Measurements from ENCODE around the gene CDH13.

The CDH13 gene

DNA sequence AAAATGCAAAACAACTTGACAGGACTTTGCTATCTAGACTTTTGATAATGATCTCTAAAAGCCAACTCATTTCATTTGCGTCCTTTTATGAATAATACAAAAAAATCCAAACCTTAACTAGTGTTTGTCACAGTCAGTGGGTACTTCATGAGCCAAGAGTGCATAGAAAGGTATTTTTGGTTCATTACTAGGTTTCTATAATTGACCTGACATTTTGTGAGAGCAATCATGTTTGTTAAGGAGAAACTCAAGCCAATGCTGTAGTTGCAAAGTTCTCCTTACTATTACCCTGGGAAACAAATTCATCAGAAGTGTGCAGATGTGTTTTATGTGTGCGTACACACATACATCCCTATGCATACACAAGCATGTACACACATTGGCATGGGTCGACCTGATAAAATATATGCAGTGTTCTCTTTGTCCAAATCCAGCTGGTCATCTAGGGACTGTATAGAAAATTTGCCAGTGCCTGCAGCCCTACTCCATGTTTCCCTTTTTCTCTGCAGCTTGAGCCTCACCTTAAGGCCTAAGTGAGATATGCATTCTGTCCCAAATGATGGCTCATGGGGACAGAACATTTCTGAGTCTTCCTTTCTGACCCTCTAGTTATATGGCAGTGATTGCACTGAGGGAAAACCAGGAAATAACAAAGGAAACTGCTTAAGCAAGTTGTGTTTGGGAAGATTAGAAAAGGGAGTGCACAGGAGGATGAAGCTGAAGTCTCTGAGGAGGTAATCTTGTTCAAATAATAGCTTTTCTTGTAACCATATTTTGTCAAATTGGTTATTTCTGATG lies 128.1 kb downstream of the CDH13 start:
- POLR2A ChIA-PET = no interaction called here
- TF ChIP-seq, protein P1, sequence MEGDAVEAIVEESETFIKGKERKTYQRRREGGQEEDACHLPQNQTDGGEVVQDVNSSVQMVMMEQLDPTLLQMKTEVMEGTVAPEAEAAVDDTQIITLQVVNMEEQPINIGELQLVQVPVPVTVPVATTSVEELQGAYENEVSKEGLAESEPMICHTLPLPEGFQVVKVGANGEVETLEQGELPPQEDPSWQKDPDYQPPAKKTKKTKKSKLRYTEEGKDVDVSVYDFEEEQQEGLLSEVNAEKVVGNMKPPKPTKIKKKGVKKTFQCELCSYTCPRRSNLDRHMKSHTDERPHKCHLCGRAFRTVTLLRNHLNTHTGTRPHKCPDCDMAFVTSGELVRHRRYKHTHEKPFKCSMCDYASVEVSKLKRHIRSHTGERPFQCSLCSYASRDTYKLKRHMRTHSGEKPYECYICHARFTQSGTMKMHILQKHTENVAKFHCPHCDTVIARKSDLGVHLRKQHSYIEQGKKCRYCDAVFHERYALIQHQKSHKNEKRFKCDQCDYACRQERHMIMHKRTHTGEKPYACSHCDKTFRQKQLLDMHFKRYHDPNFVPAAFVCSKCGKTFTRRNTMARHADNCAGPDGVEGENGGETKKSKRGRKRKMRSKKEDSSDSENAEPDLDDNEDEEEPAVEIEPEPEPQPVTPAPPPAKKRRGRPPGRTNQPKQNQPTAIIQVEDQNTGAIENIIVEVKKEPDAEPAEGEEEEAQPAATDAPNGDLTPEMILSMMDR (IDR thresholded peaks at IDR 0.05; ENCODE audit: control extremely low read depth, extremely low read depth, low read depth, missing control alignments) = no peak
- CTCF ChIA-PET = interaction anchor here (0.7 to 1.1 kb wide), 3 partner anchors 10 to 116 kb away, joined by 3 read pairs; no protein-coding TSS in a partner anchor
- no peak for DNase-seq (ENCODE audit: extremely low spot score)

DNA sequence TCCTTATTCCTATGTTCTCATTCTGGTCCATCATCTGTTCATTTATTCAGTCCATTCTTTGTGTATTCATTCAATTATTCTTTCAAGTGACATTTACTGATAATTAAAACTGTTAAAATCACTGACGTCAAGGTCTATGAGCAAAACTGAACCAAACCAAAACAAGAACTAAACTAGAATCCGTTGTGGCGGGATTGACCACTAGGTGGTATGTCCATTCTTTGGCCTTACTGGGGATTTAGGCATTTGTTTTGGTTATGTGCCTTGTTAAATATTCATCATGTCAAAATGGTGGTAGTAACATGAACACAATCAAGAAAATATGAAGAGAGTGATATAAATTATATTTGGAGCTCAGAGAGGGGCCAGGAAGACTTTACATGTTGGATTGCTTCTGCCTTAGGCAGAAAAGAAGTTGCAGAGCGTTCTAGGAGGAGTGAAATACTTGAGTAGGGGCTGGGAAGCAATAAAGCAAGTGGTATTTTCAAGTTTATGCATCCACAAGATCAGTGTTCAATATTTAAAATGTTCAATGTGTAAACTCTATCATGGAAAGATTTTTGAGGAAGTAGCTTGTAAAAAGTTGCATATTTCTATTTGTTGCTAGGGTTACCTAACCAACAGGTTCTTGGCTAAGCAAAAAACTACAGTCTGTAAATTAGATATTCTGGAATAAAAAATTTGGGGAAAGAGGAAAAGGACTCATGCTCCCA lies 129.0 kb downstream of the CDH13 start:
- DNase-seq (ENCODE audit: extremely low spot score) = no peak
- TF ChIP-seq, protein P1 (IDR thresholded peaks at IDR 0.05; ENCODE audit: control extremely low read depth, extremely low read depth, low read depth, missing control alignments) = no peak
- ChIA-PET CTCF (interaction anchor here (0.7 to 1.3 kb wide), 4 partner anchors 9 to 117 kb away, joined by 3 read pairs; no protein-coding TSS in a partner anchor), POLR2A (no interaction called here)

DNA sequence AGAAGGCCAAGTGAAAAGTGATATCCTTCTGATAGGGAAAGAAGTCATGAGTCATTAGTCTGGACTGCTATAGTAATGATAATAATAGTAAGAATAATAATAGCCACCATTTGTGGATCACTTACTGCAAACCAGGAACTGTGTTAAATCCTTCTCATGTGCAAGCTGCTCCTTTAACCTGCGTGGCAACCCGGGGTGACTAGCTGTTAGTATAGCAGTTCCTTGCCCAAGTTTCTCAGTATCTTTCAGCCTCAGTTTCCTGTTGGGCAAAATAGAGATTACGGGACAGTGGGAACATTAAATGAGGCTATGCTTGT lies 129.5 kb downstream of the CDH13 start:
- DNase-seq (ENCODE audit: extremely low spot score) = no peak
- ChIA-PET CTCF (interaction anchor here (1.0 to 1.3 kb wide), 3 partner anchors 9 to 117 kb away, joined by 3 read pairs; no protein-coding TSS in a partner anchor), POLR2A (no interaction called here)
- TF ChIP-seq, protein P1 (IDR thresholded peaks at IDR 0.05; ENCODE audit: control extremely low read depth, extremely low read depth, low read depth, missing control alignments) = no peak

DNA sequence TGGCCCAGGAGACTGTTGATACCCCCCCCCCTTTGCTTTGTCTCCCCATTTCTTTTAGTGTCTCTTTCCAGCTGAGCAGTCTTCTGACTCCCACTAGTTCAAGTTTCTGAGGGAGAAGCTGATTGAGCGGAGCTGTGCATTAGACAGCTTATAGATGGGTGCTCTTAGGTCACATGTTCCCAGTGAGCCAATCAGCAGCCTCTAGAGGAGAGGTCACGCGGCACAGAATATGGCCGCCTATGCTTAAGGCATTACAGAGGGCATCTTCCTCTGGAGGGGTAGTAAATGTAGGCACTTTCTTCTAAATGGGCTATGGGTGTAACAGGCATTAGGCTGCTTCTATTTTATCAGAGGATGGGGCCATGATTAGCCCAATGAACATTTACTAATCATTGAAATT lies 131.6 kb downstream of the CDH13 start:
- POLR2A ChIA-PET = no interaction called here
- TF ChIP-seq, protein P1 (IDR thresholded peaks at IDR 0.05; ENCODE audit: control extremely low read depth, extremely low read depth, low read depth, missing control alignments) = no peak
- DNase-seq (ENCODE audit: extremely low spot score) = no peak
- CTCF ChIA-PET = interaction anchor here (1.1 to 1.6 kb wide), 2 partner anchors 10 to 19 kb away, joined by 3 to 4 read pairs; no protein-coding TSS in a partner anchor

DNA sequence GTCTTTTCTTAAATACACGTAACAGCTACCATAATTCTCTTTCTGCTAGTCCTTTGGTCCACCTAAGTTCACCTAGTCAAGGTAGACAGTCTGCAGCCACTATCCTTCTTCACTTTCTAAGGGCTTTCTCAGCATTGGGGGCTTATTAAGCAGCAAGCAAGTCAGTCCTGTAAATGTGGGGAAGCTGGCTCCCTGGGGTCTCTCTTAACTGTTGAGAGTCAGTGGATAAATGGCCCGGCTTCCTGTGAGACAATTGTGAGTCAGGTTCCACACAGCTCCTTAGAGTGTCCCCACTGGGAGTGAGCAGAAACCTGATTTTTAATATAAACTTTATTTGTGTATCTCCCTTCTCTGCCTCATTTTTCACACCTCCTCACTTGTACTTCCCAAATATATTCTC lies 132.1 kb downstream of the CDH13 start:
- TF ChIP-seq, protein P1 (IDR thresholded peaks at IDR 0.05; ENCODE audit: control extremely low read depth, extremely low read depth, low read depth, missing control alignments) = no peak
- CTCF ChIA-PET = no interaction called here

DNA sequence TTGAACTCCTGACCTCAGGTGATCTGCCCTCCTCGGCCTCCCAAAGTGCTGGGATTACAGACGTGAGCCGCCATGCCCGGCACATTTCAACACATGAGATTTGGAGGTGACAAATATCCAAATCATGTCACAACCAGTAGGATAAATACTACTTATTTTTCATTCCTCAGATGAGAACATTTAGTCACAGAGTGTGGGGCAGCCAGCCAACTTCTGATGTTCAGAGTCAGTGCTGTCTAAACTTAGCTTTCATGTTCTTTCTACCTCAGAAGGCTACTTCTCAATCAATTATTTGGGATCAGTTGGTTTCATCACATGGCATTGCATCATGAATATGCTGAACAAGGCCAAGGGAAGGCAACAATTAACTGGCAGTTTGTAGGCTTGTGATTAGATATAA lies 134.5 kb downstream of the CDH13 start:
- DNase-seq (ENCODE audit: extremely low spot score) = no peak
- POLR2A ChIA-PET = no interaction called here
- TF ChIP-seq, protein P1 (IDR thresholded peaks at IDR 0.05; ENCODE audit: control extremely low read depth, extremely low read depth, low read depth, missing control alignments) = no peak
- CTCF ChIA-PET = no interaction called here

More for the DNA sequence above, 132.1 kb downstream of the CDH13 start:
- POLR2A ChIA-PET = no interaction called here
- no peak for DNase-seq (ENCODE audit: extremely low spot score)

All from GM10248 (cell line).